Rectal smooth muscle tissue (tissue), 1 donor: ENCODE measurements around the gene RYR3.

Experiments used
- H3K27ac ChIP-seq: one replicate; pipeline ENCODE4 v1.7.0; 2013; ENCODE audit warnings: low read depth, low read length, inconsistent platforms
- H3K27me3 ChIP-seq: one replicate; pipeline ENCODE4 v1.7.0; 2013; ENCODE audit warnings: low read length; ENCODE audit not compliant: control insufficient read depth, insufficient read depth
- H3K36me3 ChIP-seq: one replicate; pipeline ENCODE4 v1.7.0; 2013; ENCODE audit warnings: low read length; ENCODE audit not compliant: control insufficient read depth, insufficient read depth
- H3K4me1 ChIP-seq: one replicate; pipeline ENCODE4 v1.7.0; 2013; ENCODE audit warnings: low read length; ENCODE audit not compliant: control insufficient read depth, insufficient read depth
- H3K4me3 ChIP-seq: one replicate; pipeline ENCODE4 v1.7.0; 2013; ENCODE audit warnings: low read length
- H3K9ac ChIP-seq: one replicate; pipeline ENCODE4 v1.7.0; 2013; ENCODE audit warnings: low read length

The RYR3 gene

GRCh38 chr15:33698126-33698525 is 387.4 kb downstream of the RYR3 start:
- H3K27ac ChIP-seq = no peak overlapping the region
- no peaks in the 10 kb centered on the region for H3K36me3 ChIP-seq
- H3K9ac ChIP-seq = no peak overlapping the region
- no peak overlapping the region for H3K4me3 ChIP-seq
- no peaks in the 10 kb centered on the region for H3K27me3 ChIP-seq
- no peaks in the 10 kb centered on the region for H3K4me1 ChIP-seq

GRCh38 chr15:33699145-33699544 is 388.4 kb downstream of the RYR3 start:
- Histone ChIP-seq H3K9ac (no peak overlapping the region), H3K27me3 (no peaks in the 10 kb centered on the region), H3K36me3 (no peaks in the 10 kb centered on the region), H3K4me3 (no peak overlapping the region), H3K27ac (no peak overlapping the region), H3K4me1 (no peaks in the 10 kb centered on the region)

- Histone ChIP-seq H3K9ac (no peak overlapping the region), H3K4me3 (no peak overlapping the region), H3K27ac (no peak overlapping the region), H3K36me3 (no peaks in the 10 kb centered on the region), H3K27me3 (no peaks in the 10 kb centered on the region), H3K4me1 (no peaks in the 10 kb centered on the region)
These were observed 389.1 kb downstream of the RYR3 start for GRCh38 chr15:33699691-33700447.

DNA sequence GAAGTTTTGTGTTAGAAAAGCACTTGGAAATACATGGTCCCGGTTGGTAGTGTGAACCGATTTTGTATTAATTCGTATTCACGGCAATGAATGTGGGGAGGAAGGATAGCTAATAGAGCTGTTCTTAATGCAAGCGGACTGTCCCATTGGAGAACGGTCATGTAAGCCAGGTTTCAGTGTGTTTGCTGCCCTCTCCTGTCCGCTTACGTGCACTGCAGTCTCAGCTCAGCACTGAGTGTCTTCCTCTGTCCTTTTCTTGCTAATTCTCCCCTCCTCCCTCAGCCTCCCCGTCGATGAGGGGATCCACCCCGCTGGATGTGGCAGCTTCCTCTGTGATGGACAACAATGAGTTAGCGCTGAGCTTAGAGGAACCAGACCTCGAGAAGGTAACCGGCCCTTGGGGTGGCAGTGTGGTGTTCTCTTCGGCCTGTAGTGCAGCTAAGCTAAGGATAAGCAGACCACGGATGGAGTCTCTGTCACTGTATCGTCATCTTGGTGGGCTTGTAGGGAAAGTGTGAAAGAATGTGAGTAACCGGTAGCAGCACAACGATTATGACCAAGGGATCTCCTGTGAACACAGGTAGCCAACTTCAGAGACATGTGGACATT is 390.0 kb downstream of the RYR3 start:
- Histone ChIP-seq H3K27ac (no peak overlapping the region), H3K36me3 (no peaks in the 10 kb centered on the region), H3K27me3 (no peaks in the 10 kb centered on the region), H3K4me3 (no peak overlapping the region), H3K9ac (no peak overlapping the region), H3K4me1 (no peaks in the 10 kb centered on the region)

- H3K36me3 ChIP-seq = no peaks in the 10 kb centered on the region
- H3K4me1 ChIP-seq = no peaks in the 10 kb centered on the region
- no peaks in the 10 kb centered on the region for H3K27me3 ChIP-seq
- no peak overlapping the region for H3K9ac ChIP-seq
- H3K4me3 ChIP-seq = no peak overlapping the region
- H3K27ac ChIP-seq = no peak overlapping the region
These were observed 390.5 kb downstream of the RYR3 start for GRCh38 chr15:33701304-33701696.

GRCh38 chr15:33706173-33706572 is 395.4 kb downstream of the RYR3 start:
- H3K4me1 ChIP-seq = no peaks in the 10 kb centered on the region
- H3K9ac ChIP-seq = no peak overlapping the region
- no peak overlapping the region for H3K4me3 ChIP-seq
- H3K27ac ChIP-seq = no peak overlapping the region
- H3K27me3 ChIP-seq = no peaks in the 10 kb centered on the region
- H3K36me3 ChIP-seq = no peaks in the 10 kb centered on the region

DNA sequence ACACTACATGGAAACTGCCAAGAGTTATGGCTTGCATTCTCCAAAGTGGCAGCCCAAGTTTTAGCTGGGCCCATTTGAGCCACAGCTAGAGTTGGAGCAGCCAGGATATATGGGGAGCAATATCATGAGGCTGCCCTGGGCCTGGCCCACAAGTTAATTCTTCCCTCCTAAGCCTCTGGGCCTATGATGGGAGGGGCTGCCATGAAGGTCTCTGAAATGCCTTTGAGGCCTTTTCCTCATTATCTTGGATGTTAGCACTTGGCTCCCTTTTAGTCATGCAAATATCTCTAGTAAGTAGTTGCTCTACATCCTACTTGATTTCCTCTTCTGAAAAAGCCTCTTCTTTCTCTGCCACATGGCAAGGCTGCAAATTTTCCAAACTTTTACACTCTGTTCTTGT is 400.0 kb downstream of the RYR3 start:
- Histone ChIP-seq H3K36me3 (no peaks in the 10 kb centered on the region), H3K4me3 (no peak overlapping the region), H3K4me1 (no peaks in the 10 kb centered on the region), H3K27me3 (no peaks in the 10 kb centered on the region), H3K9ac (no peak overlapping the region), H3K27ac (no peak overlapping the region)

- Histone ChIP-seq H3K27me3 (no peaks in the 10 kb centered on the region), H3K9ac (no peak overlapping the region), H3K4me3 (no peak overlapping the region), H3K27ac (no peak overlapping the region), H3K36me3 (no peaks in the 10 kb centered on the region), H3K4me1 (no peaks in the 10 kb centered on the region)
These were observed 405.3 kb downstream of the RYR3 start for GRCh38 chr15:33716025-33716424.

DNA sequence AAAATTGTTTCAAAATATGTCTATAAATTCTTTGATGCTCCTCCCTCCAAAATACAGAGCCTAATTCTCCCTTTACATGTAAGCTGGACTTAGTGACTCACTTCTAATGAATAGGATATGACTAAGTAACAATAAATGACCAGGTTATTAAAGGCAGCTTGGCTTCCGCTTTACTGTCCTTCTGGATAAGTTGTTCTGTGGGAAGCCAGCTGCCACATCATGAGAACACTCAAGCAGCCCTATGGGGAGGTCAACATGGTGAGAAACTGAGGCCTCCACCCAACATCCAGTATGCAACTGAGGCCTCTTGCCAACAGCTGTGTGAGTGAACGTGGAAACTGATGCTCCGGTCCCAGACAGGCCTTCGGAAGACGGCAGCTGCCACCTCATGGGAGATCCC is 410.2 kb downstream of the RYR3 start:
- no peaks in the 10 kb centered on the region for H3K36me3 ChIP-seq

GRCh38 chr15:33722005-33722672 is 411.4 kb downstream of the RYR3 start:
- no peaks in the 10 kb centered on the region for H3K36me3 ChIP-seq
- H3K27ac ChIP-seq = no peak overlapping the region
- H3K9ac ChIP-seq = no peak overlapping the region
- no peak overlapping the region for H3K4me3 ChIP-seq
- H3K27me3 ChIP-seq = no peaks in the 10 kb centered on the region
- H3K4me1 ChIP-seq = no peaks in the 10 kb centered on the region

More for the DNA sequence above, 410.2 kb downstream of the RYR3 start:
- no peak overlapping the region for H3K27ac ChIP-seq
- no peaks in the 10 kb centered on the region for H3K27me3 ChIP-seq
- no peak overlapping the region for H3K4me3 ChIP-seq
- H3K9ac ChIP-seq = no peak overlapping the region
- H3K4me1 ChIP-seq = no peaks in the 10 kb centered on the region

DNA sequence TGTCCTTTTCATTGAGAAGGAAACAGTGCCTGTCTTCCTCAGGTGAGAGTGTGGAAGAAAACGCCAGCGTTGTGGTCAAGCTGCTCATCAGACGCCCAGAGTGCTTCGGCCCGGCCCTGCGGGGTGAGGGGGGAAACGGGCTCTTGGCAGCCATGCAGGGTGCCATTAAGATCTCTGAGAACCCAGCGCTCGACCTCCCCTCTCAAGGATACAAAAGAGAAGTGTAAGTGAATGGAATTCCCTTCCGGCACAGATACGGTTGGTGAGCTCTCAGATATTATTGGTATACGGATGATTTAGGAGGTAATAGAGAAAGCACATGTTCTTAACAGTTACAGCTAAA is 411.9 kb downstream of the RYR3 start:
- no peaks in the 10 kb centered on the region for H3K4me1 ChIP-seq
- H3K9ac ChIP-seq = no peak overlapping the region
- H3K27me3 ChIP-seq = no peaks in the 10 kb centered on the region
- H3K4me3 ChIP-seq = no peak overlapping the region
- no peak overlapping the region for H3K27ac ChIP-seq
- no peaks in the 10 kb centered on the region for H3K36me3 ChIP-seq

DNA sequence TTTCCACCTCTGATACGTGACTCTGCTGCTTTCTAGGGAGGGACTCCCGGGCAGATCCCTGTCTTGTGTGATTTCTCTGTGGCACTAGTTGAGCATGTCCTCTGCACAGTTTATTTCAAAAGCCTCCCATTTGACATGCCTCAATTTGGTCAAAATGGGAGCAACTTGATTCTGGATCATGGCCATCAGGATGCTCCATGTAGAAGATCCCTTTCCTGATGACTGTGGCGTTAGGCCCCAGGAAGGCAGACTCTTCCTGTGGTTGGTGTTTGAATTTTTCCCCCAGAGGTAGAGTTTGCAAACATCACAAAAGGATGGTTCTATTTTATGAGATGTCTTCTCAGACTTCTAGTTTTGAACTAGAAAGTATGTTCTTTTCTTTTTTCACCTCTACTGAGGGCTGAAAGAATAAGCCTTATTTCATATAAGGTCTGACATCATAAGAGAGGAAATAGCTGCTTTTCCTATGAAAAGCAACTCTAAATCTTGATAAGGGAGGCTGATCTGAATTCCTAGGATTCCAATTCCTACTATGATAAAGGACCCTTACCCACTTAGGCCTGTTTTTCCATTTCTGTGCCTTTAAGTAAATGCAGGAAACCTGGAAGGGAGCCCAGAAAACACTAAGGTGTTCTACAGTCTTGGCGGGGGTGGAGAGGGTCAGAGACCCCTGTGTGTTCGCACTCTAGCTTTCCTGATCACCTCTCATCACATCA is 413.7 kb downstream of the RYR3 start:
- no peak overlapping the region for H3K27ac ChIP-seq
- H3K36me3 ChIP-seq = no peaks in the 10 kb centered on the region
- H3K9ac ChIP-seq = no peak overlapping the region
- no peaks in the 10 kb centered on the region for H3K27me3 ChIP-seq
- H3K4me1 ChIP-seq = no peaks in the 10 kb centered on the region
- no peak overlapping the region for H3K4me3 ChIP-seq
